Stimulated activated CD8-positive, alpha-beta memory T cell treated with anti-CD3 and anti-CD28 coated beads, Interleukin-7, amount 100 ng/mL, for 1 hour (primary cell): ENCODE results near the gene ALDH1L1.

Experiments used
- DNase-seq, 2 donors: peaks; one replicate each; pipeline ENCODE4 v3.0.0-alpha.2; 2020; ENCODE audit warnings: low read depth in 2 of 2

Gene ALDH1L1

DNA sequence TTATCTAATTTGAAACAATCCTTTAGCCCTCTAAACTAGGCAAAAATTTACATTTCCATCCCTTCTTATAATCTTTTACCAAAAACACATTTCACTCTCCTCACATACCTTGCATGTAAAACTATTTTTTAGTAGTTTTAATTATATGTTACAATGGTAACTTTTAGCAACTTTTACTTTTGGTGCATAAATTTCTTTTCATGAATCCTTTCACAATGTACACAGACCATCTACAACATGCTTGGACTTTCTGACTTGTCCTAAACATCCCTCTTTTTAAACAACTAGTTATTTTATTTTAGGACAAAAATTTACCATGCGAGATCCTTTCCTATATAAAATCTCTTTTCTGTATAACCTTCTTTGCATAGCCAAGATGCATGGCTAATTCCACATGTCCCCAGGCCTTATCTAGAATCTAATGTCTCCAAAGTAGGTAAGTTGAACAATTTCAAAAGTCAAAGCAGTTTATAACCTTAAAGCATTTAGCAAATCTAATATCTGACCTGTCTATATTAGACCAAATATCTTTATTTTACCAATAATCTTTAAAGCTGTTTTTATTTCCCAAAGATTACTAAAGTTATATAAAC is 14.4 kb upstream of the ALDH1L1 start:
- DNase-seq = no peak

DNA sequence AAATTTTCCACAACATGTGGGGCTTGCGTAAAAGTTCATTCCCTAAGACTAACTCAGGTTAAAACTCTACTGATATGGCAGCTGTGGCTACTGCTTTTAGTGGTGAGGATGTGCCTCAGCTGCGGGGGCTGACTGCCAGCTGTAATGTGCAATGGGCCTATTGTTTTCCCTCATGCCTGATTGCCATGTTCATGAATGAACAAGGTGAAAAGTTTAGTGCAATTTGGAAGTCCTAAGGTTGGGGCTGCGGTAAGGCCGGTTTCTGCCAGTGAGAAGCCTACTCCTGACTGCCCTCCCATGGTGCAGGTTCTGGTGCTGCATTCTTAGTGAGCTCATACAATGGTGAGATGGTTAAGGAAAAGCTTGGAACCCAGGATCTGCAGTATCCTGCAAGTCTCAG is 10.9 kb upstream of the ALDH1L1 start:
- no peak for DNase-seq

DNA sequence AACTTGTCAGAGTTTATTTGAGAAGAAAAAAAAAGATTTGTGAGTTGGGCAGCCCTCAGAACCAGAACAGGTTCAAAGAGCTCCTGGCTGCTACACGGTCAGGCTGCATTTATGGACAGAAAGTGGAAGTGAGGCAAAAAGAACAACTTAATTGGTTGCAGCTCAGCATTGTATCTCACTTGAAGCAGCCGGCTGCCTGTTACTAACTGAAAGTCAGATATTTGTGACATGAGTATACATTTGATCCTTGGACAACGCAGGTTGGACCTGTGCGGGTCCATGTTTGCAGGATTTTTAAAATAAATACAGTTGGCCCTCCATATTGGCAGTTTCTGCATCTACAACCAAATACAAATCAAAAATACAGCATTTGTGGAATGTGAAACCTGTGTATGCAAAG is 7.5 kb upstream of the ALDH1L1 start:
- no peak for DNase-seq

GRCh38 chr3:126186749-126187148 is 6.4 kb upstream of the ALDH1L1 start:
- DNase-seq = no peak

- DNase-seq = no peak
Measured at GRCh38 chr3:126186271-126186670, 5.9 kb upstream of the ALDH1L1 start.

- no peak for DNase-seq
Measured at GRCh38 chr3:126184465-126185000, 4.1 kb upstream of the ALDH1L1 start.

- DNase-seq = no peak
Measured at GRCh38 chr3:126181398-126181725, 976 bp upstream of the ALDH1L1 start.

GRCh38 chr3:126179825-126180476 is 435 bp downstream of the ALDH1L1 start:
- no peak for DNase-seq

- no peak for DNase-seq
Measured at GRCh38 chr3:126170073-126170777, 10.2 kb downstream of the ALDH1L1 start.

DNA sequence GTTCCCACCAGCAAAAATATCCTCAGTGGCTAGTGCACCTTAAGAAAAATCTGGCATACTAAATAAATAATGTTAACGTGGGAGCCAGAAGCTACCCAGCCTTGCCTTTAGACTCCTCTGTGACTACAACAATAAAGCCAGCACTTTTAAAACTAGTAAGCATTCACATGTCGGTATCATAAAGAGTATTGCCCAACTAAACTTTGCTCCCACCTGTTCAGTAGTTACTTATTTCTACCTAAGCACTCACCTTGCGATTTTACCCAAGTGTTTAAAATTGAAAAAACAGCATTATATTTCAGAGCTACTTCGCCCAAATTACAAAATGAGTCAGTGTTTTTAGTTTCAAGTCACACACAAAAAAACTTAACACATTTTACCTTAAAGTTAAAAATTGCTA is 12.8 kb downstream of the ALDH1L1 start:
- no peak for DNase-seq

DNA sequence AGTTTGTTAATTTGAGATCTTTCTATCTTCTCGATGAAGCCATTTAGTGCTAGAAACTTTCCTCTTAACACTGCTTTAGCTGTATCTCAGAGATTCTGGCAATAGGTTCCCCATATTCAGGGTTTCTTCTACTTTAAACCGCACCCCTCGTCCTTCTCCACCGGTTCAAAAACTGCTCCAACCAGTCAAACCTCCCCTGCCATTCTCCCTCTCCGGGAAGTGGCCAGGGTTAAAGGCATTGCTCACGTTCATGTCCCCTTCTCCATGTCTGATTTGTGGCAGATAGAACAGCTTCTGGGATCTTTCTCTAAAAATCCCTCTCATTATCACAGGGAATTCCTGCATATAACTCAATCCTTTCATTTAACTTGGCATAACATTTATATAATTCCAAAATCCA is 14.4 kb downstream of the ALDH1L1 start:
- DNase-seq = no peak

GRCh38 chr3:126161309-126161708 is 19.1 kb downstream of the ALDH1L1 start:
- no peak for DNase-seq

DNA sequence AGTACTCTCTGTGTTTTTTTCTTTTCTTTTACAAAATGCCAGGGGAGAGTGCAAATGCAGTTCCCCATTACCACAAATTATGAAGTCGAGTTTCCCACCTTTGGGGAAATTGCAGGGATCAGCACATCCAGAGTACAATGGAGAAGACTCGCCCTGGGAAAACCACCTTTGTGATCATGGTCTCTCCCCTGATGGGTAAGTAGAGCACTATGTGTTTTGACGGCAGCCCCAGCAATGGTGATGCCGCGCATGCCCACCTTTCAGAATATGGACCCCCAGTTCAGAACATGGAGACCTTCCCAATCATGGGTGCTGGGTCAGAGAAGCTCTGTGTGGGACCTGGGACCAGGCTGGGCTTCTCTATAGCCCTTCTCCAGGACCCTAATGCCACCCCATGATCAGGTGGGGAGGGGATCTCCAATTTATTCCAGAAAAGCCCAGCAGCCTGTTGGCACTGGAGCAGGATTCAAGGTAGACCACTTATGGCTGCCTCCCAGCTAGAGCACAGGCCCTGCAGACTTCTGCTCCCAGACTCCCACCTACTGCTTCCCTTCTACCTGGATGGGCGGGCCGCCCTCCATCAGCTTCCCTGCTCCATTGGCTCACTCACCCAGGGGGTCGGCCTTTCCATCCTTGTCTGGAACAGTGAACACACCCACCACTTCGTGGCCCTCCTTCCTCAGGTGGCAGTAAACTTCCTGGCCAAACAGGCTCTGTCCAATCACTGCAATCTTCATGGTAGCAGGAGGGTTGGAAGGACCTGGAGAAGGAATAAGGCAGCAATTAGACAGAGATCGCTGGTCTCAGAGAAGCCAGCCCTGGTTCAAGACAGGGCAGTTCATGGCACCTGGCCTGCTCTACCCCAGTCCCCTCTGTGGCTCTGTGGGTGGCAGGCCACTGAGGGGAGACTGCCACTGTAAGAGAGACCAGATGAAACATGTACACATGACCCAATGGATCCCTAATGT is 19.9 kb downstream of the ALDH1L1 start:
- DNase-seq = no peak

- no peak for DNase-seq
Measured at GRCh38 chr3:126159476-126159875, 20.9 kb downstream of the ALDH1L1 start.

- no peak for DNase-seq
Measured at GRCh38 chr3:126158912-126159454, 21.4 kb downstream of the ALDH1L1 start.

- no peak for DNase-seq
Measured at GRCh38 chr3:126158016-126158911, 22.1 kb downstream of the ALDH1L1 start.

- DNase-seq = no peak
Measured at GRCh38 chr3:126157083-126157768, 23.2 kb downstream of the ALDH1L1 start.

- DNase-seq = no peak
Measured at GRCh38 chr3:126156468-126156867, 23.9 kb downstream of the ALDH1L1 start.

DNA sequence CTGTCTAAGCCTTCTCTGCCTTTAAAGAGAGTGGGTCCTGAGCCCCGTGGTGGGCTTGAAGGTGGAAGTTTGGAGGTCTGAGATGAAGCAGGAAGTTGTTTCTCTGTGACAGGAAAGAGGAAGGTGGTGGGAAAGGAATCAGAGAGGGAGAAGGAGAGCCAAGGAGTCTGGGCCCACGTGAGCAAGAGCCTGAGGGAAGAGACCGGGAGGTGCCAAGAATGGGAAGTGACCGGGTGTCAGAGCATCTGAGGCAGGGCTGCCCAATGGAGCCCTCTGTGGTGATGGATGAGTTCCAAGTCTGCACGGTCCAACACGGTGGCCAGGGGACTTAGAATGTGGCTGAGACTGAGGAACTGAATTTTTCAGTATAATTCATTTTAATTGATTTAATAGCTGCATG is 24.6 kb downstream of the ALDH1L1 start:
- DNase-seq = no peak

DNA sequence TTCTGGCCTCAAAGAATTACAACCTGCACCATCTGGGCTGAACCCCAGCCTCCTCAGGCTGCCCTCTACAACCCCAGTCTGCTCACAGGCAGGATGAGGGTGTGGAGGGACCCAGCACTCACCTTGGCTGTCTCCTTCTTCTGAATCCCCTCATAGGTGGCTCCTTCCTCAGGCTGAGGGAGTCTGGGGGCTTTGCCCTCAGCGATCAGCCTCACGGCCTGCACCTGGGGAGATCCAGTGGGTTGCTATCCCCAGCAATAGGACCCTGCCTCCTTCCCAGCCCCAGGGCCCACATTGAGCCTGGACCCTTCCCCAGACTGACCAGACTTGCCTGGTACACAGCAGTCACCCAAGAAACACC is 25.1 kb downstream of the ALDH1L1 start:
- no peak for DNase-seq
